ENCODE data around the gene GNAI2.

GNAI2 gene

DNA sequence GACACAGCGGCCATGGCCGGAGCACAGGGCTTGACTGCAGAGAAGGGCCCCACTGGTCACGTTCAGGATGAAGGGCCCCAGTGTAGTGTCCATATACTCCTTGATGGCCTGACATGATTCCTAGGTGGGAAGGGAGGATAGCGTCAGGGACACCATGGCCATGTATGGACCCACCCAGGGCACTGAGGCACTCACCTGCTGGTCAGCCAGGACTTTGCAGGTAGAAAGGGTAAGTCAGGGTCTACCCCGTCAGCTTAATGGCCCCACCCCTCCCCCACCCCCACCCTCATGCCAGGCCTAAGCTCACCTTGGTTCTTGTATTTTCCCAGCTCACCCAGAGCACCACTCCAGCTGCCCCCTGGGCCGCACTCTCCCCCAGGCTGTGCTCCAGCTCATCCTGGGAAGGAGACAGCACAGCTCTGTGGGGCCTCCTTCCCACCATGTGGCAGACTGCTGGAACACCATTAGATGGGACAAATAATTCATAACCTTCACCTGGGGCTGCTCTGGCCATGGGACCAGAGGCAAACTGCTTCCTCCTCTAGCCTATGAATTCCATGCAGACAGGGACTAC lies 64.8 kb downstream of the GNAI2 start:
- DNase-seq = no peak

DNA sequence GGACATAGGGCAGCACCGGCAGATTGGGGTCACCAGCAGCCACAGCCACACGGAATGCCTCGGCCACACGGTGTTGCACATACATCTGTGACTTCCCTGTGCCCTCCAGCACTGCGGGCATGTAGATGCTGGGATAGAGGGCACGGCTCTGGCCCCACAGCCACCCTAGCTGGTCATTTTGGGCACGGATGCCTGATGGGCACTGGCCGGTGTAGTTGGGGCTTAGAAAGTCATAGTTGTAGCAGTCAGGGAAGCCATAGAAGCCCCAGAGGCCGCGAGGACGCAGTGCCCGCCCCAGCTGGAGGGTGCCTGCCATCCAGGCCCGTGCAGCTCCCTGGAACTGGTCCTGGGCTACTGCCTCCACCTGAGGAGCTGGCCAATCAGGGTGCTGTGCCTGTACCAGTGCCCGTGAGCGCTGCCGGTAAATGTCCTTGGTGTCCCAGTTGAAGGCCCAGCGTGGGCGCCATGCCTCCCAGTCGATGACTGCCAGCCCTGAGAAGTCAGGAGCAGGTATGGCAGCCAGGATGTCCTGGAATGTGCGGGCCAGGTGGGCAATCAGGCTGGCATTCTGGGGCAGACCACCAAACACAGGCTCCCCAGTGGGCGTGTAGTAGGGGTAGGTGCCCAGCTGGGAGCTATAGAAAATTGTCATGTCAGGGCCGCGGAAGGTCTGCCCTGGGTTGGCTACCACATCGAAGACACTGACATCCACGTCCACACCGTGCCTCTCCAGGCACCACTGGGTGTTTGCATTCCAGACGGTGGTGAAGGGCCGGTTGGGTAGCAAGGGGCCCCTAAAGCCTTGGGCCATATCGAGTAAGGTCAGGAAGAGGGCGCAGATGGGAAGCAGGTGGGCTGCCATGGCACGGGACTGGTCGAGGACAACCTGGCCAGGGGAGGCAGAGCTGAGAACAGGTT lies 66.3 kb downstream of the GNAI2 start:
- no peak for DNase-seq

- DNase-seq = no peak
Observed at GRCh38 chr3:50303013-50303815, 67.2 kb downstream of the GNAI2 start, which contains the start of gene HYAL1. Gene HYAL1 (minus strand): TSS chr3:50303574. CDS start chr3:50302956, 618 bp downstream.

GRCh38 chr3:50304601-50305000 lies 68.6 kb downstream of the GNAI2 start:
- no peak for DNase-seq

All from Kasumi-1 (cell line).